Measurements from ENCODE around the gene DDI2.
"Not testable (repeated sequence)": the region's sequence is repeated elsewhere in the genome, so short reads cannot be mapped to it uniquely, and the experiment has no call there.

Gene DDI2

GRCh38 chr1:15639931-15640330 is 22.7 kb downstream of the DDI2 start:
- peaks cover 37% of the 10 kb centered on the region for H3K36me3 Mint-ChIP-seq (ENCODE audit: low read depth)
- H3K27me3 Mint-ChIP-seq (ENCODE audit: low read depth): no peaks in the 10 kb centered on the region
- H3K27ac Mint-ChIP-seq: no peak overlapping the region

DNA sequence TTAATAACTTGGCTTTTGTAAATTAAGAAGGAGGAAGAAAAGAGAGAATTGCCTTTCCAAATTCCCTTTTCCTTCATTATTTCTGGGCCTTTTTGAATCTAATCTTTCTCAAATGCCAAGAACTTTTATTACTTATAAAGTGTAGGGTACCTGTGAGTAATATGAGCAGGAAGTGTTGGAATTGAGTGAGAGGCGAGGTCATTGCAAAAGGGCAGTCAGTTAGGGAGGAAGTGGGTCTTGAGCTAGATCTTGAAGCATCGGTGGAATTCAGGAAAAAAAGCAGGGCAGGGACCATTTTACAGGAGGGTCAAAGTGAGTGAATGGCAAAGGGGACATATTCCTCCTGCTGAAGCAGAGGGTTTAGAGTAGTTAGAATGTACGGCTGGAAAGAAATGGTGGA is 23.4 kb downstream of the DDI2 start:
- Mint-ChIP-seq H3K4me1 (ENCODE audit: low read depth) (peaks cover 4% of the 10 kb centered on the region), H3K4me3 (no peak overlapping the region), H3K9me3 (no peaks in the 10 kb centered on the region), H3K27me3 (ENCODE audit: low read depth) (no peaks in the 10 kb centered on the region), H3K27ac (no peak overlapping the region), H3K36me3 (ENCODE audit: low read depth) (peaks cover 38% of the 10 kb centered on the region)

More at GRCh38 chr1:15639931-15640330, 22.7 kb downstream of the DDI2 start:
- Mint-ChIP-seq H3K4me1 (ENCODE audit: low read depth) (peaks cover 4% of the 10 kb centered on the region), H3K9me3 (no peaks in the 10 kb centered on the region), H3K4me3 (no peak overlapping the region)

DNA sequence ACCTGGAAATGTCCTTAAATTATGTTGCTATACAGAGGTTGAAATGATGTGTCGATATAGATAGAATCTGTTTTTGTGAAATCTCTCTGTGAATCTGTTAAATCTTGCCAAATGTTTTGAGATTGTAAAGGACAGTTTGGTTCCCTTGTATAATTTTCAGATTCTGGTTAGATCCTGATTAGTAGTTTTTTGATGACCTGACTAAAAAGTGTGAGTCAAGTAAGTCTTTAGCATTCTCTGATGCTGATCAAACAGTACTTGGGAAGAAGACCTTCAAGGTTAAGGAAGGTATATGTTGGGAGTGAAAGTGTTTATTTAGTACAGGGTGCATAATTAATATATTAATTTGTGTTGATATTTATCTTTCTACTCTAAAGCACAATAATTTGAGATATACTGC is 32.7 kb downstream of the DDI2 start:
- Mint-ChIP-seq H3K9me3 (no peaks in the 10 kb centered on the region), H3K4me3 (no peak overlapping the region), H3K36me3 (ENCODE audit: low read depth) (peaks cover 29% of the 10 kb centered on the region), H3K4me1 (ENCODE audit: low read depth) (peaks cover 2% of the 10 kb centered on the region), H3K27ac (no peak overlapping the region), H3K27me3 (ENCODE audit: low read depth) (no peaks in the 10 kb centered on the region)

GRCh38 chr1:15650433-15650832 is 33.2 kb downstream of the DDI2 start:
- peaks cover 2% of the 10 kb centered on the region for H3K4me1 Mint-ChIP-seq (ENCODE audit: low read depth)
- no peaks in the 10 kb centered on the region for H3K27me3 Mint-ChIP-seq (ENCODE audit: low read depth)
- no peaks in the 10 kb centered on the region for H3K9me3 Mint-ChIP-seq
- peaks cover 25% of the 10 kb centered on the region for H3K36me3 Mint-ChIP-seq (ENCODE audit: low read depth)
- no peak overlapping the region for H3K4me3 Mint-ChIP-seq
- no peak overlapping the region for H3K27ac Mint-ChIP-seq

DNA sequence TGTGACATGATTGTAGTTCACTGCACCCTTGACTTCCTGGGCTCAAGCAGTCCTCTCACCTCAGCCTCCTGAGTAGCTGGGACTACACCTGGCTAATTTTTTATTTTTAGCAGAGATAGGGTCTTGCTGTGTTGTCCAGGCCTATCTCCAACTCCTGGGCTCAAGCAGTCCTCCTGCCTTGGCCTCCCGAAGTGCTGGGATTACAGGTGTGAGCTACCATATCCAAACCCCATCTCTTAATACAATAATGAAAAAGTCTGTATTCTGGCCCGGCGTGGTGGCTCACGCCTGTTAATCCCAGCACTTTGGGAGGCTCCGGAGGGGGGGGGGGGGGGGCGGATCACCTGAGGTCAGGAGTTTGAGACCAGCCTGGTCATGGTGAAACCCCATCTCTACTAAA is 34.9 kb downstream of the DDI2 start:
- not testable (repeated sequence) for H3K27me3 Mint-ChIP-seq (ENCODE audit: low read depth); H3K4me1 Mint-ChIP-seq (ENCODE audit: low read depth); H3K9me3 Mint-ChIP-seq; H3K4me3 Mint-ChIP-seq; H3K27ac Mint-ChIP-seq
- peaks cover 36% of the 10 kb centered on the region for H3K36me3 Mint-ChIP-seq (ENCODE audit: low read depth)

DNA sequence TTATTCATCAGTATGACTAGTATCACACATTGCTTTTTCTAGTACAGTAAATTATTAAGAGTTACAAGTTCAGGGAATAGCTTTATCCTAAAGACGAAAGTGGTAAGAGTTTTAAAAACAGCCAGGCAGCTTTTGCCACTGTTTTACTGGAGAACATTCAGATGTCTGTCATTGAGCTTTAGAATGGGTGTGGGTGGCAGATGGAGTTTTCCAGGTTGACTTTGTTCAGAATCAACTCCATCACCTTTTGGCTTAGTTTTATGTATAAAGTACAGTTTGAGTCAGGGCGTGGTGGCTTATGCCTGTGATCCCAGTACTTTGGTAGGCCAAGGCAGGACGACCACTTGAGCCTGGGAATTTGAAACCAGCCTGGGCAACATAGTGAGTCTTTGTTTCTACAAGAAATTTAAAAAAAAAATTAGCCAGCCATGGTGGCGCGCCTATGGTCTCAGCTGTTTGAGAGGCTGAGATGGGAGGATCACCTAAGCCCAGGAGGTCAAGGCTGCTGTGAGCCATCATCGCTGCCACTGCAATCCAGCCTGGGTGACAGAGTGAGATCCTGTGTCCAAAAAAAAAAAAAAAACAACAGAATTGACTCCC is 36.9 kb downstream of the DDI2 start:
- Mint-ChIP-seq H3K27me3 (ENCODE audit: low read depth) (no peaks in the 10 kb centered on the region), H3K4me1 (ENCODE audit: low read depth) (peaks cover 4% of the 10 kb centered on the region), H3K9me3 (no peaks in the 10 kb centered on the region), H3K4me3 (no peak overlapping the region), H3K27ac (no peak overlapping the region), H3K36me3 (ENCODE audit: low read depth) (peaks cover 34% of the 10 kb centered on the region)

- Mint-ChIP-seq H3K4me3 (no peak overlapping the region), H3K27me3 (ENCODE audit: low read depth) (no peaks in the 10 kb centered on the region), H3K36me3 (ENCODE audit: low read depth) (peaks cover 48% of the 10 kb centered on the region), H3K9me3 (no peaks in the 10 kb centered on the region), H3K27ac (no peak overlapping the region), H3K4me1 (ENCODE audit: low read depth) (peaks cover 4% of the 10 kb centered on the region)
These were observed 39.2 kb downstream of the DDI2 start for GRCh38 chr1:15656464-15656863.

DNA sequence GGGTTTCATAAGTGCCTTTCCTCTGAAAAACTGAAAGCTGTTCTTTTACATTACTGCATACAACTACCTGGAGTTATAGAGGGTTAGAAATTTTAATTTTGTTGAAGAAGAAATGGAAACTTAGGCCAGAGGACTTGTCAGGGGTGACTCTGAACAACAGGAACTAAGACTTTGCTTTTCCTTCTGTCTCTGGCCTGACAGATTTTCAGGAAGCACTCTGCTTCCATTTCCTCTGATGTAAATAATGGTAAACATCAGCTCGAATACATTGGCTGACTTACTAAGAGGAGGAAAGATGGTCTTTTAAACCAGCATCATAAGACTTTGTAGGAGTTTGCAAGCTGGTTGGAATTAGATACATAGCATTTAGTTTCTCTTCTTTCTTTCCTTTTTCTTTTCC is 39.8 kb downstream of the DDI2 start:
- no peaks in the 10 kb centered on the region for H3K9me3 Mint-ChIP-seq
- H3K36me3 Mint-ChIP-seq (ENCODE audit: low read depth): peaks cover 50% of the 10 kb centered on the region
- H3K4me1 Mint-ChIP-seq (ENCODE audit: low read depth): peaks cover 4% of the 10 kb centered on the region
- no peaks in the 10 kb centered on the region for H3K27me3 Mint-ChIP-seq (ENCODE audit: low read depth)
- H3K4me3 Mint-ChIP-seq: no peak overlapping the region
- no peak overlapping the region for H3K27ac Mint-ChIP-seq

GRCh38 chr1:15660151-15660550 is 42.9 kb downstream of the DDI2 start:
- Mint-ChIP-seq H3K9me3 (no peaks in the 10 kb centered on the region), H3K36me3 (ENCODE audit: low read depth) (peaks cover 50% of the 10 kb centered on the region), H3K27me3 (ENCODE audit: low read depth) (no peaks in the 10 kb centered on the region), H3K4me3 (no peak overlapping the region), H3K27ac (no peak overlapping the region), H3K4me1 (ENCODE audit: low read depth) (peaks cover 4% of the 10 kb centered on the region)

DNA sequence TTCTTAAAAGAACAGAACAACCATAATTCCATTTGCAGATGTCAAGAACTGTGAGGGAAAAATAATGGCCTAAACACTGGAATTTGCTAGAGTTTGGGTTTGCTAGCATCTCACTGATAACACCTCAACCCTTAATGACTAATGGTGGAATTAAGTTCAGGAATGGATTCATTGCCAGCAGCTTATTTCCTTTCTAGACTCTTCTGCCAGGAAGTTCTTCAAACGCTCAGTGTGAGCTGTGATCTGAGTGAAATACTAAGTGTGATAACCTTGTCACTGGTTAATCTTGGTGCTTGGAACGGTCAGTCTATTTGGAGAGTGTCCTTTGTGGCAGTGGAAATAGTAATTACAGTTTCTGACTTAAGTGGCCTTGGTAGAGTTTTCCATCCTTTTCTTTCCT is 45.2 kb downstream of the DDI2 start:
- H3K9me3 Mint-ChIP-seq: no peaks in the 10 kb centered on the region
- H3K27me3 Mint-ChIP-seq (ENCODE audit: low read depth): no peaks in the 10 kb centered on the region
- H3K4me1 Mint-ChIP-seq (ENCODE audit: low read depth): no peaks in the 10 kb centered on the region
- H3K36me3 Mint-ChIP-seq (ENCODE audit: low read depth): peaks cover 36% of the 10 kb centered on the region
- no peak overlapping the region for H3K4me3 Mint-ChIP-seq
- no peak overlapping the region for H3K27ac Mint-ChIP-seq

DNA sequence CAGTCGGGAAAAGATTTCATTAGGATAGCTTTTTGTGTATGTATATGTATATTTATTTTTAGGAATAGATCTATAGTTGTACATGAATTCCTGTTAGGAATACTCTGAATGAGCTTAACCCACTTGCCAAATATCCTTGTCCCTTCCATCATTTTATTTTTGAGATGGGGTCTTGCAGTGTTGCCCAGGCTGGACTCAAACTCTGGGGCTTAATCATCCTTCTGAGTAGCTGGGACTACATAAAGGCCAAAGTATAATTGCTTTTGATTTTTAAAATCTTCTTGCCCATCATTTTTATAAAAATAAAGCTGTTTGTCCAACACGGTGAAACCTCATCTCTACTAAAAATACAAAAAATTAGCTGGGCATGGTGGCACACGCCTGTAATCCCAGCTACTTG is 46.7 kb downstream of the DDI2 start:
- Mint-ChIP-seq H3K4me3 (no peak overlapping the region), H3K27ac (no peak overlapping the region), H3K4me1 (ENCODE audit: low read depth) (no peaks in the 10 kb centered on the region), H3K9me3 (no peaks in the 10 kb centered on the region), H3K27me3 (ENCODE audit: low read depth) (no peaks in the 10 kb centered on the region), H3K36me3 (ENCODE audit: low read depth) (peaks cover 32% of the 10 kb centered on the region)

GRCh38 chr1:15667362-15667761 is 50.1 kb downstream of the DDI2 start:
- no peak overlapping the region for H3K27ac Mint-ChIP-seq
- H3K4me1 Mint-ChIP-seq (ENCODE audit: low read depth): no peaks in the 10 kb centered on the region
- peaks cover 6% of the 10 kb centered on the region for H3K36me3 Mint-ChIP-seq (ENCODE audit: low read depth)
- H3K27me3 Mint-ChIP-seq (ENCODE audit: low read depth): no peaks in the 10 kb centered on the region
- no peak overlapping the region for H3K4me3 Mint-ChIP-seq
- H3K9me3 Mint-ChIP-seq: no peaks in the 10 kb centered on the region

- peaks cover 2% of the 10 kb centered on the region for H3K36me3 Mint-ChIP-seq (ENCODE audit: low read depth)
- H3K27ac Mint-ChIP-seq: no peak overlapping the region
These were observed 51.0 kb downstream of the DDI2 start for GRCh38 chr1:15668089-15668754.

GRCh38 chr1:15669074-15669473 is 51.8 kb downstream of the DDI2 start:
- H3K27me3 Mint-ChIP-seq (ENCODE audit: low read depth): no peaks in the 10 kb centered on the region
- no peaks in the 10 kb centered on the region for H3K9me3 Mint-ChIP-seq
- no peaks in the 10 kb centered on the region for H3K4me1 Mint-ChIP-seq (ENCODE audit: low read depth)
- H3K4me3 Mint-ChIP-seq: no peak overlapping the region
- no peak overlapping the region for H3K27ac Mint-ChIP-seq
- peaks cover 2% of the 10 kb centered on the region for H3K36me3 Mint-ChIP-seq (ENCODE audit: low read depth)

More at GRCh38 chr1:15668089-15668754, 51.0 kb downstream of the DDI2 start:
- H3K4me3 Mint-ChIP-seq: no peak overlapping the region
- no peaks in the 10 kb centered on the region for H3K4me1 Mint-ChIP-seq (ENCODE audit: low read depth)
- no peaks in the 10 kb centered on the region for H3K9me3 Mint-ChIP-seq
- H3K27me3 Mint-ChIP-seq (ENCODE audit: low read depth): no peaks in the 10 kb centered on the region

DNA sequence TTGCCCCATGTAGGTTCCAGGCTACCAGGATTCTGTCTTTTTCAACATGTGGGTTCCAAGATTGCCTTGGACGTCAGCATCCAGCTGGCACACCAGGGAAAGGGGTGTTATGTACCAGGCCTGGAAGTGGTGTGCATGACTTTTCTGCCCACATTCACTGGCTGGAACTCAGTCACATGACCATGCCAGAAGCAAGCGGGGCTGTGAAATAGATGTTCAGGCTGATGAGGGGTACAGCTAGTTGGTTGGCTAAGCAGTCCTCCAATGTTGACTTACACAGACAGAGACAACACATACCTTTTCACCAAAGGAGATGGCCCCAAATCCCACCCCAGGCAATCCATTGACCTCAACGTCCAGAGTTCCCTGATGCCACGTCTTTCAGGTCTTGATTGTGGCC is 52.6 kb downstream of the DDI2 start:
- H3K4me3 Mint-ChIP-seq: no peak overlapping the region
- no peaks in the 10 kb centered on the region for H3K9me3 Mint-ChIP-seq
- H3K36me3 Mint-ChIP-seq (ENCODE audit: low read depth): peaks cover 2% of the 10 kb centered on the region
- H3K4me1 Mint-ChIP-seq (ENCODE audit: low read depth): no peaks in the 10 kb centered on the region
- no peaks in the 10 kb centered on the region for H3K27me3 Mint-ChIP-seq (ENCODE audit: low read depth)
- no peak overlapping the region for H3K27ac Mint-ChIP-seq

Measured in T-helper 1 cell treated with Interleukin-12 subunit alpha and Interleukin-12 subunit beta and Interleukin-4 antibody, amounts not matched to agents 30 μg/mL and 1 μg/mL, for 36 hours (primary cell).